GM20000 (cell line): ENCODE data around the gene TRAPPC12.

ENCODE experiments used
- DNase-seq: peaks from one replicate; pipeline ENCODE4 v3.0.0; 2012; ENCODE audit warnings: low spot score
- TF ChIP-seq, protein P1 (sequence below): IDR thresholded peaks from 2 replicates; pipeline ENCODE4 v1.5.1; 2012; ENCODE audit warnings: mild to moderate bottlenecking, control low read depth; ENCODE audit errors: extremely low read depth, missing control alignments

TRAPPC12 gene

DNA sequence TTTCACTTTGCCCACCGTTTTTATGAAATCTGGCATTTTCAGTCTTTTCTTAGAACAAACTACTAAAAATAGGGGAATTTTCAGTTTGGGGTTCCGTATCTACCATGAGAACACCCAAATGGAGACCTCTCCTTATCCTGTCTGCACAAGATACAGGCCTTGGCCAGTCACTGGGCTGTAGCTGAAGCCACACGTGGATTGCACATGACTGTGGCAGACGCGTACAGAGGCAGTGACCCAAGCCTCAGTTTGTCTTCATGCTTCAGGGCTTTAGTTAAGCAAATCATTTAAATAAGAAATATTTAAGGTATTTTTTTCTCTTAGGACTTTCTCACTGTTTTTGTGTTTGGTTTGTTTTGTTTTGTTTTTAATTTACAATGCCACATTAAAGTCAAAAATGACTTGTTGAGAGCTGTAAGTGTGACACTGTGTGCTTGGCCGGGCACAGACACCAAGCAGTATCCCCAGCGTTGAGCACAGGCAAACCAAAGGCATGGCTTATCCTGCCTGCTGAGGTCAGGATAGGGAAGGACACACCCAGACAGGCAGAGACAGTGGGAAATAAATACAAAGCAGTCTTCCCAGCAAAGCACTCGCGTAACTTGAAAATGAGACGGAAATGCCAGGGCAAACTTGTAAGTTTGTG is 53.3 kb downstream of the TRAPPC12 start:
- TF ChIP-seq, protein P1, sequence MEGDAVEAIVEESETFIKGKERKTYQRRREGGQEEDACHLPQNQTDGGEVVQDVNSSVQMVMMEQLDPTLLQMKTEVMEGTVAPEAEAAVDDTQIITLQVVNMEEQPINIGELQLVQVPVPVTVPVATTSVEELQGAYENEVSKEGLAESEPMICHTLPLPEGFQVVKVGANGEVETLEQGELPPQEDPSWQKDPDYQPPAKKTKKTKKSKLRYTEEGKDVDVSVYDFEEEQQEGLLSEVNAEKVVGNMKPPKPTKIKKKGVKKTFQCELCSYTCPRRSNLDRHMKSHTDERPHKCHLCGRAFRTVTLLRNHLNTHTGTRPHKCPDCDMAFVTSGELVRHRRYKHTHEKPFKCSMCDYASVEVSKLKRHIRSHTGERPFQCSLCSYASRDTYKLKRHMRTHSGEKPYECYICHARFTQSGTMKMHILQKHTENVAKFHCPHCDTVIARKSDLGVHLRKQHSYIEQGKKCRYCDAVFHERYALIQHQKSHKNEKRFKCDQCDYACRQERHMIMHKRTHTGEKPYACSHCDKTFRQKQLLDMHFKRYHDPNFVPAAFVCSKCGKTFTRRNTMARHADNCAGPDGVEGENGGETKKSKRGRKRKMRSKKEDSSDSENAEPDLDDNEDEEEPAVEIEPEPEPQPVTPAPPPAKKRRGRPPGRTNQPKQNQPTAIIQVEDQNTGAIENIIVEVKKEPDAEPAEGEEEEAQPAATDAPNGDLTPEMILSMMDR: no peak
- no peak for DNase-seq

DNA sequence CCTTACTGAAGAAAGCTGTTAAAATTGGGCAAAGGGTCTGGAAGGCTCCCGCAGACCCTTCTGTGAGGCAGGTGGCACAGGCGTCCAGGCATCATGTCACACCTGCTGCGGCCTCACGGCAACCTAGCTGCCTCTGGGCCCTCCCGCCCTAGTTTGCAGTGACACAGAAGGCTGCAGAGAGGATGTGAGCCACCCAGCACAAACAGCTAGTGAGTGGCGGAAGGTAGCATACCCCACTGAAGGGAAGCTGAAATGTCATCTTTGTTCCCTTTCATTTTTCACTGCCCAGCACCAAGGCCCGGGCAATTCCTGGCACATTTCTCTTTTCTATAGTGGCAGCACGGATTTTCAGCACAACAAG is 53.8 kb downstream of the TRAPPC12 start:
- TF ChIP-seq, protein P1: no peak

DNA sequence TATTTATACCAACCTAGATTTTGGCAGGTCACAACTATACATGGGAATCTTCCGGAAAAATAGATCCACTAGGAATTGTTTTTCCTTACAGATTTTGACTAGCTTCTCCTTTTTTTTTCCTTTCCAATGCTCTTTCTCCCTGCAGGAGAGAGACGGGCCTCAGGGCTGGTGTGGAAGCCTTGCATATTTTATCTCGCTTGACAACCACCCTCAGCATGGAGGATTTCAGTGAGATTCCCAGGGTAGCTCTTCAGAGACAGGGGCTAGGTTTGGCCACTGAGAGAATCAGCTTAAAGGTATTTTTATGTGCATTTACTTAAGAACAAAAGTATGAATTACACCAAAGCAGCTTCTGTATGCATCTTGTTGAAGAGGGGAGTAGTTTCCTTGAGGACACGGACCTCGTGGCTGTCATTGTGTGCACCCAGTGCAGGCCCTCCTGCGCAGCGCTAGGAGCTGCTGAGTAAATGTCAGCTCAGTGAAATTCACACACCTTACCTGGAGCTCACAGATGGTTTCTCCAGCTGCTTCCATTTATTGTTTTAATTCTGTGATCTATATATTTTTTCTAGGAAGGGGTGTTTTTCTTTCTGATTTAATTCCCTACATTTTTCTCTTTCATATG is 54.4 kb downstream of the TRAPPC12 start:
- TF ChIP-seq, protein P1: no peak
- DNase-seq: no peak

More for the DNA sequence above, 53.8 kb downstream of the TRAPPC12 start:
- no peak for DNase-seq

DNA sequence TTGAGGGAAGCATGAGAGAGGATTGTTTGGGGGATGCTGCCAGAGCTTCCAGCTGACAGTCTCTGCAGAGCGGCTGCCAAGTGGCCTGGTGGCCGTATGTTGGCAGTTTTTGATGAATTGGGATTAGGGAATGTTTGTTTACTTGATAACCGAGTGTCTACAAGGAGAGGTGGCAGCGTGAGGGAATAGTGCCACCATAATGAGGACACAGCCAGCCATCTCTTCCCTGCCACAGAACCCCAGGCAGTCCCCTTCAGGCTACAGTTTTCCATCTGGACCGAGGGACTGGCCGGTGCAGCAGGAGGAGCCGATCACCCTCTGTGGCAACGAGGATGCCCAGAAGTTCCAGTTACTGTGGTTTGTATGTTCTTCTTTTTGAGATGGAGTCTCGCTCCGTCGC is 55.2 kb downstream of the TRAPPC12 start:
- DNase-seq: no peak
- TF ChIP-seq, protein P1: no peak

DNA sequence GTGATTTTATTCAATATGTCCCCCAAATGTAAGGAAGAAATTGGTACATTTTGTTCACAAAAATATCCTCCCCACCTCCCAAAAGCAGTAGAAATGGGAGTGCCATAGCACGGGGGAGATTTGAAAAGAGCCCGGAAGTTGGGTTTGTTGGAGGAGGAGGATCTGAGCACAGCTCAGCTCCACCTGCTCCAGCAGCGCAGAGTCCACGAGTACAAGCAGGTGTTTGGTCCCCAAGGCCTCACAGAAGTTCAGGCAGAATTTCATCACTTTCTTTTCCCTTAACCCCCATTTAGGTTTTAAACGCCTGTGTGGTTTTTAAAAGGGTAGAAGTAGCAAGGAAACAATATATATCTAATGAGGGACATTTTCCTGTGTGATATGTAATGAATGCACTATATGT is 56.0 kb downstream of the TRAPPC12 start:
- TF ChIP-seq, protein P1: no peak
- DNase-seq: no peak

DNA sequence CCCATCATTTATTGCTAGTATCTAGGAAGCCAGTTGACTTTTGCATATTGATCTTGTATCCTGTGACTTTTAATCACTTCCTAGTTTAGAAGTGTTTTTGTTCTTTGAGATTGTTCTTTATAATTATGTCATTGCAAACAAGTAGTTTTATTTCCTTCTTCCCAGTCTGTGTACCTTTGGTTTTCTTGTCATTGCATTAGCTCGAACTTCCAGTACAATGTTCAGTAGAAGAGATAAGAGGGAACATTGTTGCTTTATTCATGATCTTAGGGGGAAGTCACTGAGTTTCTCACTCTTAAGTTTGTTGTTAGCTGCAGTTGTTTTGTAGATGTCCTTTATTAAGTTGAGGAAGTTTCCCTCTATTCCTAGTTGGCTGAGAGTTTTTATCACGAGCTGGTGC is 61.0 kb downstream of the TRAPPC12 start:
- DNase-seq: no peak
- TF ChIP-seq, protein P1: no peak

DNA sequence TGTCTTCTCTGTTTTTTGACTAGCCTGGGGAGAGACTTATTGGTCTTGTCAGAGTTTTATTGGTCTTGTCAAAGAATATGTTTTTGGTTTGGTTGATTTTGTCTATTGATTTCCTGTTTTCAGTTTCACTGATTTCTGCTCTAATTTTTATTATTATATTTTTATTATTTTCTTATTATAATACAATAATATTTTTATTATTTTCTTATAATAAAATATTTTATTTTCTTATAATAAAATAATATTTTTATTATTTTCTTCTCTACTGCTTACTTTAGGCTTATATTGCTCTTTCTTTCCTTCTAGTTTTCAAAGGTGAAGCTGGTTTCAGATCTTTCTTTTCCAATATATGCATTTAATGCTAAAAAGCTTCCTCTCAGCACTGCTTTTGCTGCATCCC is 62.0 kb downstream of the TRAPPC12 start:
- no peak for DNase-seq
- TF ChIP-seq, protein P1: no peak
